HG02610 (cell line): ENCODE data around the gene CACNA1H.

Source experiments
- ATAC-seq: cut with Tn5 transposase; IDR thresholded peaks from one replicate; pipeline ENCODE4 v1.9.1; 2021; ENCODE audit warnings: mild to moderate bottlenecking, moderate library complexity; ENCODE audit not compliant: unreplicated experiment

The CACNA1H gene

GRCh38 chr16:1141716-1142115 is 11.2 kb upstream of the CACNA1H start:
- no peak for ATAC-seq

DNA sequence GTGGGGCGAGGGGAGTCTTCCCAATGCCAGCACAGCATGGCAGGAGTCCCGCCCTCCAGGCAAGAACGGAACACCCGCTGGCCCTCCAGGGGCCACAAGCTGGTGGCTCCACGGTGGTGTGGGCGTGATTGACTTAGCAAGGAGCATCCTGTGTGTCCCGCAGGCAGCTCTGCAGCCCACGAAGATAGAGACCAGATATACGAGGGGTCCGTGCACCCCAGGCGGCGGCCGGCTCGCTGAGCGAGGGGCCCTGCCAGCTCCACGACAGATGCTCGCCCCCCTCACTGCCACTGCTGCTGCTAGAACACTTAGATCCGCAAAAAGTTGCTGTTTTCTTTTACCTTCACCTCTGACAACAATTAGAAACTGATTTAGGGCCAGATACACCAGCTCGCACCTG is 10.0 kb upstream of the CACNA1H start:
- ATAC-seq: no peak

- no peak for ATAC-seq
Observed at GRCh38 chr16:1143761-1144450, 9.0 kb upstream of the CACNA1H start.

DNA sequence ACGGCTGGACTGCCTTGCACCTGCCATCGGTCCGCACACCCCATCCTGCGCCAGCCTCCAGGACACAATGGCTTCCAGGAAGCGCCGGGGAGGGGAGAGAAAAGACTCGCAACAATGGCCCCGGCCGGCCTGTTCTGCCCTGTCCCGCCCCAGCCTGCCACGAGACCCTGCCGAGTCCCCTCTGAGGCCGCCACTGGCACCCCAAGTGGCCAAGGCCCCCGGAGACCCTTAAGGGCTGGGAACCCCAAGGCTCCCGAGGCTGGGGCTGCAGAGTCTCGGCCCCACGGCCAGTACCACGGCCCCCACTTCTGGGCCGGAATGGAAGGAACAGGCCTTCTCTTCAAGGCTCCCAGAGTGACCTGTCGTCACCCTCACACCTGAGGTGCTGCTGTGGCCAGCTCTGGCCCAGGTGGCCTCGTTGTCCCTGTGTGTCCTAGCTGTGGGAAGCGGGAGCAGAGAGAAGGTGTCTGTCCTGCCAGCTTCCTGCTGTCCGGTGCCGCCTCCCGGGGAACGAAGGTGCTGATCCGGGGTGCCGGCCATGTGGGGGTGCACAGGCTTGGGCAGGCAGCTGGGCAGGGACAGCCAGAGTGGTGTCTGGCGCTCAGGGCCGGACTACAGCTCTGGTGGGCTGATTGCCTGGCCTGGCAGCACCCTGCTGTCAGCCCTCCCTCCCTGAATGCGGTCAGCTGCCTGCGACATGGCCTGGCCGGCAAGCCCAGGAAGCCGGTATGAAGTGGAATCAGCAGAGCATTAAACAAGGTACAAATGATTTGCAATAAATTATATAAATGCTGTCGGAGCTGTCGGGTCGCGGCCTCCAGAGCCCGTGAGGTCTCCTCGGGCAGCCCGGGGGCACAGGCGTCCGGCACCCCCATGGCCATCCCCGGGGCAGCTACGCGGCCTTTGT is 8.2 kb upstream of the CACNA1H start:
- ATAC-seq: no peak

DNA sequence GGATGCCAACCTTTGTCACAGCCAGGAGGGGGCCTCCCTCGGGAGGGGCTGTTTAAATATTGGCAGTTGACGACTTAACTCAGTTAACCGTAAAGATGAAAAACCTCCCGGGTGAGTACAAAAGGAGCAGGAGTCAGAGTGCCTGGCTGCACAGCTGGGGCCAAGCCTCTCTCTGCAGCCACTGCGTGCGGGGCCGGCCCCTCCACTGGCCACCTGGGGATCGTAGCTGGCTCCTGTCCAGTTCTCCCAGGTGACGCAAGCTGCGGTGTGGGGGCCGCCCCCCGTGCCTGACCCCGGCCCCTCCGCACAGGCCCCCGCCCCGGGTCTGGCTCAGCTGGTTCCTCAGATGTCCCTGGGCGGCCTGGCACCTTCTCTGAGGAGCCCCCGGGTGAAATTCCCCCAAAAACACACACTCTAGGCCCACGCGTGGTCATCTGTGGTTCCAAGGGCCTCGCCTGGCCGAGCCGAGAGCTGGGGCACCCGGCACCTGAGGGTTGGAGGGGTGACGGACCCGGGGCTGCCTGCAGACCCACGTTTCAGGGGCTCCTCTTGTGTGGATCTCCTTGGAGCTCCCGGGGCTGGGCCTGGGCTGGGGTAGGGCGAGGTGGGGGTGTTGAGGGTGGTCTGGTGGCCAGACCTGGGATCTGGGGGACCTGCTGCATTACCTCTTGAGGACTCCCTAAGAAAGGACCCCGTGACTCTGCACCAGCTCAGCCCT is 7.4 kb upstream of the CACNA1H start:
- no peak for ATAC-seq

- no peak for ATAC-seq
Observed at GRCh38 chr16:1146409-1146808, 6.5 kb upstream of the CACNA1H start.

DNA sequence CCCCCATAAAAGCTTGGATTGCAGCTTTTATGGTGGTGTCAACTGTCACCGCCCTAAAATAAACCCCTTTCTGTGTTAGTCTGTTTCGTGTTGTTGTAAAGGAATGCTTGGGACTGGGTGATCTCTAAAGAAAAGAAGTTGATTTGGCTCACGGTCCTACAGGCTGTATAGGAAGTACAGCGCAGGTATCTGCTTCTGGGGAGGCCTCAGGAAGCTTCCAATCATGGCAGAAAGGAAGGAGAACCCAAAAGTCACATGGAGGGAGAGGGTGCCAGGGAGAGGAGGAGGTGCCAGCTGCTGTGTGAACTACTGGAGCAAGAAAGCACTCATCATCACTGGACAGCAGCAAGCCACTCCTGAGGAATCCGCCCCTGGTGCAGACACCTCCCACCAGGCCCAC is 5.9 kb upstream of the CACNA1H start:
- ATAC-seq: no peak

DNA sequence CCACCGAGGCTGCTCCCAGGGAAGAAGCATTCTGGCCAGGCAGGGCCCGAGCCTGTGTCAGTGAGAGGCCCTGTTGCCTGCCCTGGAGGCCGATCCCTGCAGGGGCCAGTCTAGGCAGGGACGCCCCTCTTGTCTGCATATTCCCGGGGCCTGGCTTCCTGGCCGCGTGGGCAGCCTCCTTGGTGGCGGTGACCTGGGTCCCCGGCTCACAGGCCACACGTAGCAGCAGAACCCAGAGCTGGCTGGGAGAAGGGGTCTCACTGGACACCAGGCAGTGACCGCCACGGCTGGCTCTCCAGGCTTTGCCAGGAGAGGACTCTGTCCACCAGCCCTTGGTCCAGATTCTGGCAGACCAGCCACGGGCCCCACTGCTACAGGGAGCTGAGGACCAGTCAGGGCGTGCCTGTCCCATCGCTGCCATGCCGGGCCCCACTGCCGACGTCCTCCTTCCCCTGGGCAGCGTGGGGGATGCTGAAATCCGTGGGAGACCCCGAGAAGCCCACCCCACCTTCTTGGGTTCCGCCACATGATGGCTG is 3.7 kb upstream of the CACNA1H start:
- ATAC-seq: no peak

- ATAC-seq: no peak
Observed at GRCh38 chr16:1150511-1150982, 2.4 kb upstream of the CACNA1H start.

DNA sequence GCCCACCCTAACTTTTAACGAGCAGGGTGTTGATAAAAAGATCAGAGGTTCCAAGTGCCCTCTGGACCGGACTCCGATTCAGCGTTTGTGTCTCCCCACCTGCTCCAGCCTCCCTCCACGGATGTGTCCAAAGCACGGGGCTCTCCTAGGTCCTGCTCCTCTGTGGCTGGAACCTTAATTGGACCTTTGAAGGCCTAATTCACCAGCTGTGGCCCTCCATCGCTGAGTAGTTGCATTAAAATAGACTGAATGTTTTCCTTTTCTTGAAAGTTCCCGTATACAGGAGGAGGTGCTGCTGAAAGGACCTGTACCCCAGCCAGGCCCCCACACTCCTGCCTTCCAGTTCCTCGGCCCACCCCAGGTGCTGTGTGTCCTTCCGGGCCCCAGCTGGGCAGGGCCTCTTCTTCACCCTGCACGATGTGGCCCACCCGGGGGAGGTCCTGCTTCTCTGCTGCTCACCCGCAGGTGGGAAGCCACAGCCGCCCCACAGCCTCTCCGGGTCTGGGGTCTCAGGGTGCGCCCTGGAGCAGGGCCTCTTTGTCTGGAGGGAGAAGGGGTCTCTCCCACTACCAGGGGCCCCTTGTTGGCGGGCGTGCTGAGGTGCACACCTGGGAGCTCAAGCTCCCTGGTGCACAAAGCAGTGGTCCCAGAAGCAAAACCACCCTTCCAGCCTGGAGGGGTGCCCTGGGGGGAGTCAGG is 1.3 kb upstream of the CACNA1H start:
- ATAC-seq: no peak

GRCh38 chr16:1152123-1152638 is 725 bp upstream of the CACNA1H start:
- ATAC-seq: no peak

- no peak for ATAC-seq
Observed at GRCh38 chr16:1153480-1154160, 714 bp downstream of the CACNA1H start.

GRCh38 chr16:1154291-1154886 is 1.5 kb downstream of the CACNA1H start:
- no peak for ATAC-seq

- ATAC-seq: no peak
Observed at GRCh38 chr16:1154887-1155331, 2.0 kb downstream of the CACNA1H start.

- no peak for ATAC-seq
Observed at GRCh38 chr16:1155353-1156054, 2.6 kb downstream of the CACNA1H start.

- ATAC-seq: no peak
Observed at GRCh38 chr16:1156055-1156982, 3.4 kb downstream of the CACNA1H start.

DNA sequence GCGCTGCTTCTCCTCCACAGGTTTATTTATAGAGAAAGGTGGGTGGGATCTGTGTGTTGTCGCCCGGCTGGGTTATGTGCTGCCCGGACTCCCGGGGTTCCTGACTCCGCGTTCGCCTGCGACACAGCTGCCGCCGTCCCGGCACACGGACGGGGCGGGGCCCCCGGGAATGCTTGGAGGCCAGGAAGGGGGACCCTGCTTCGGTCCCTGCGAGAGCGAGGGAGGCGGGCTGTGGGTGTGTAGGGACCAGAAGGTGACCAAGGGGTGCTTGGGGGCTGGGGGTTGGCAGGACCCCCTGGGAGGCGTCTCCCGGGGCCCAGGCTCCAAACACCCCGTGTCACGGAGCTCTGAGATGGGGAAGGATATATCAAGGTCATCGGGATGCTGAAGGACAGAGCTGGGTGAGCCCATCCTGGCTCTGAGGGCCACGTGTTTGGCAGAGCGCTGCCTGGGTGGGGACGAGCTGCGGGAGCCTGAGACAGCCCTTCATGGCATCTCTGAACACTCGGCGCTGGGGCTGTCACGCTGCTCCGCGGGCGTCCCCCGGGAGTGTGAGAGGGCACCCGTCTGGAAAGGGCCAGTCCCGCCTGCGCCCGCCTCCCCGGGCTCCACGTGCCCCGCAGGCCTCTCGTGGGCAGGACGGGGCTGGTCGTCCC is 4.2 kb downstream of the CACNA1H start:
- no peak for ATAC-seq
